ENCODE results near the gene PTGER1. TPM values are rescaled to one million over a fixed set of nuclear protein-coding genes. Genes with fewer than 3 reads are reported as not detected.

Gene PTGER1
- total RNA-seq, 1 donor, result 0.27 TPM

GRCh38 chr19:14502334-14503092 lies 27.4 kb upstream of the PTGER1 start:
- DNase-seq (ENCODE audit: low read depth in 2 of 3, low spot score in 2 of 3), result no peak

GRCh38 chr19:14497228-14497921 lies 22.2 kb upstream of the PTGER1 start:
- no peak for DNase-seq (ENCODE audit: low read depth in 2 of 3, low spot score in 2 of 3)

- DNase-seq (ENCODE audit: low read depth in 2 of 3, low spot score in 2 of 3), result no peak
These were observed 21.7 kb upstream of the PTGER1 start for GRCh38 chr19:14496834-14497227.

GRCh38 chr19:14496029-14496833 lies 21.1 kb upstream of the PTGER1 start, which contains the start of gene GIPC1:
Gene GIPC1, minus strand, starts transcription at chr19:14496127. Its CDS starts 13,151 bp downstream, at chr19:14482976.
- DNase-seq (ENCODE audit: low read depth in 2 of 3, low spot score in 2 of 3), result peak; percentile 71 to 87 (median 84)

GRCh38 chr19:14495672-14496028 lies 20.5 kb upstream of the PTGER1 start:
- DNase-seq (ENCODE audit: low read depth in 2 of 3, low spot score in 2 of 3), result no peak

GRCh38 chr19:14494910-14495671 lies 19.9 kb upstream of the PTGER1 start:
- no peak for DNase-seq (ENCODE audit: low read depth in 2 of 3, low spot score in 2 of 3)

GRCh38 chr19:14494411-14494810 lies 19.3 kb upstream of the PTGER1 start:
- no peak for DNase-seq (ENCODE audit: low read depth in 2 of 3, low spot score in 2 of 3)

GRCh38 chr19:14492756-14493337 lies 17.7 kb upstream of the PTGER1 start:
- DNase-seq (ENCODE audit: low read depth in 2 of 3, low spot score in 2 of 3), result no peak

- DNase-seq (ENCODE audit: low read depth in 2 of 3, low spot score in 2 of 3), result no peak
These were observed 12.4 kb upstream of the PTGER1 start for GRCh38 chr19:14487370-14488125.

GRCh38 chr19:14482172-14482941 lies 7.2 kb upstream of the PTGER1 start:
- DNase-seq (ENCODE audit: low read depth in 2 of 3, low spot score in 2 of 3), result no peak

- DNase-seq (ENCODE audit: low read depth in 2 of 3, low spot score in 2 of 3), result no peak
These were observed 5.5 kb upstream of the PTGER1 start for GRCh38 chr19:14480700-14481079.

- peak in 2 of 3 donors; percentile 68 to 73 for DNase-seq (ENCODE audit: low read depth in 2 of 3, low spot score in 2 of 3)
These were observed 5.0 kb upstream of the PTGER1 start for GRCh38 chr19:14479975-14480699.

GRCh38 chr19:14479309-14479974 lies 4.3 kb upstream of the PTGER1 start:
- DNase-seq (ENCODE audit: low read depth in 2 of 3, low spot score in 2 of 3), result no peak

GRCh38 chr19:14478113-14478545 lies 3.0 kb upstream of the PTGER1 start:
- DNase-seq (ENCODE audit: low read depth in 2 of 3, low spot score in 2 of 3), result no peak

GRCh38 chr19:14477418-14478112 lies 2.4 kb upstream of the PTGER1 start:
- DNase-seq (ENCODE audit: low read depth in 2 of 3, low spot score in 2 of 3), result no peak

GRCh38 chr19:14476673-14477401 lies 1.7 kb upstream of the PTGER1 start:
- DNase-seq (ENCODE audit: low read depth in 2 of 3, low spot score in 2 of 3), result no peak
